ENCODE data around the gene RBMS3.

Gene RBMS3

GRCh38 chr3:29608414-29609327 lies 327.8 kb downstream of the RBMS3 start:
- in situ Hi-C loops (cut with MboI; ENCODE audit: low sequenced_read_pairs) = no loop called here

GRCh38 chr3:29609328-29609811 lies 328.5 kb downstream of the RBMS3 start:
- in situ Hi-C loops (cut with MboI; ENCODE audit: low sequenced_read_pairs) = no loop called here

GRCh38 chr3:29610781-29611180 lies 329.9 kb downstream of the RBMS3 start:
- in situ Hi-C loops (cut with MboI; ENCODE audit: low sequenced_read_pairs) = no loop called here

GRCh38 chr3:29611252-29611651 lies 330.4 kb downstream of the RBMS3 start:
- in situ Hi-C loops (cut with MboI; ENCODE audit: low sequenced_read_pairs) = no loop called here

- in situ Hi-C loops (cut with MboI; ENCODE audit: low sequenced_read_pairs) = no loop called here
These were observed 331.7 kb downstream of the RBMS3 start for GRCh38 chr3:29612536-29612935.

- in situ Hi-C loops (cut with MboI; ENCODE audit: low sequenced_read_pairs) = no loop called here
These were observed 334.1 kb downstream of the RBMS3 start for GRCh38 chr3:29614954-29615353.

GRCh38 chr3:29618395-29619282 lies 337.8 kb downstream of the RBMS3 start:
- in situ Hi-C loops (cut with MboI; ENCODE audit: low sequenced_read_pairs) = no loop called here

GRCh38 chr3:29619676-29620075 lies 338.8 kb downstream of the RBMS3 start:
- in situ Hi-C loops (cut with MboI; ENCODE audit: low sequenced_read_pairs) = no loop called here

- in situ Hi-C loops (cut with MboI; ENCODE audit: low sequenced_read_pairs) = no loop called here
These were observed 346.6 kb downstream of the RBMS3 start for GRCh38 chr3:29627136-29628117.

- in situ Hi-C loops (cut with MboI; ENCODE audit: low sequenced_read_pairs) = no loop called here
These were observed 347.9 kb downstream of the RBMS3 start for GRCh38 chr3:29628795-29629194.

GRCh38 chr3:29635888-29636287 lies 355.0 kb downstream of the RBMS3 start:
- in situ Hi-C loops (cut with MboI; ENCODE audit: low sequenced_read_pairs) = no loop called here

- in situ Hi-C loops (cut with MboI; ENCODE audit: low sequenced_read_pairs) = no loop called here
These were observed 356.2 kb downstream of the RBMS3 start for GRCh38 chr3:29637068-29637467.

- in situ Hi-C loops (cut with MboI; ENCODE audit: low sequenced_read_pairs) = no loop called here
These were observed 358.9 kb downstream of the RBMS3 start for GRCh38 chr3:29639578-29640290.

GRCh38 chr3:29642393-29643033 lies 361.6 kb downstream of the RBMS3 start:
- in situ Hi-C loops (cut with MboI; ENCODE audit: low sequenced_read_pairs) = no loop called here

GRCh38 chr3:29643034-29643425 lies 362.2 kb downstream of the RBMS3 start:
- in situ Hi-C loops (cut with MboI; ENCODE audit: low sequenced_read_pairs) = no loop called here

- in situ Hi-C loops (cut with MboI; ENCODE audit: low sequenced_read_pairs) = no loop called here
These were observed 363.4 kb downstream of the RBMS3 start for GRCh38 chr3:29644261-29644660.

GRCh38 chr3:29644956-29645636 lies 364.2 kb downstream of the RBMS3 start:
- in situ Hi-C loops (cut with MboI; ENCODE audit: low sequenced_read_pairs) = no loop called here

- in situ Hi-C loops (cut with MboI; ENCODE audit: low sequenced_read_pairs) = no loop called here
These were observed 365.2 kb downstream of the RBMS3 start for GRCh38 chr3:29646043-29646442.
